Gastrocnemius medialis (tissue), 4 donors: ENCODE data around the gene HOXC6. TPM values are rescaled to one million over a fixed set of nuclear protein-coding genes. Genes with fewer than 3 reads are reported as not detected.

Experiments
- ATAC-seq, 2 donors: fragments of 150-250 bp; one replicate each; pipeline ENCODE4 v1.9.1; 2016
- DNase-seq, 2 donors: peaks; one replicate each; pipeline ENCODE4 v3.0.0-alpha.2; 2019
- H3K27ac ChIP-seq, 4 donors: fragments of 200-600 bp; sonication (generic); 1 replicate in 1 of 4; 2 replicates in 3 of 4; pipeline ENCODE4 v1.5.1; 2016 to 2018; ENCODE audit warnings: mild to moderate bottlenecking in 2 of 4, moderate library complexity in 1 of 4
- H3K27me3 ChIP-seq, 3 donors: fragments of 200-600 bp; sonication (generic) in 2 of 3; 1 replicate in 1 of 3; 2 replicates in 2 of 3; pipeline versions ENCODE4 v1.5.1 to v1.6.0; 2016 to 2019; ENCODE audit warnings: mild to moderate bottlenecking in 1 of 3, moderate library complexity in 1 of 3
- H3K36me3 ChIP-seq, 2 donors: fragments of 200-600 bp; sonication (generic) in 1 of 2; one replicate each; pipeline ENCODE4 v1.5.1; 2017 to 2018
- H3K4me1 ChIP-seq, 2 donors: fragments of 200-600 bp; sonication (generic) in 1 of 2; one replicate each; pipeline ENCODE4 v1.5.1; 2016 to 2017; ENCODE audit warnings: mild to moderate bottlenecking in 2 of 2
- H3K4me3 ChIP-seq, 4 donors: fragments of 200-600 bp; sonication (generic) in 3 of 4; 1 replicate in 1 of 4; 2 replicates in 3 of 4; pipeline ENCODE4 v1.5.1; 2016 to 2019; ENCODE audit warnings: mild to moderate bottlenecking in 2 of 4
- H3K9me3 ChIP-seq, 3 donors: fragments of 200-600 bp; sonication (generic) in 2 of 3; 1 replicate in 1 of 3; 2 replicates in 2 of 3; pipeline ENCODE4 v1.5.1; 2016 to 2019
- POLR2A ChIP-seq, 2 donors: fragments of 450-650 bp; IDR thresholded peaks; one replicate each; pipeline ENCODE4 v1.6.1; 2017; ENCODE audit warnings: antibody characterized with exemption in 2 of 2, mild to moderate bottlenecking in 2 of 2, moderate library complexity in 2 of 2
- in situ Hi-C, 4 donors: fragments of 200-750 bp; cut with MboI; loops; one replicate each; pipeline versions ENCODE4 v1.15.0 to v1.8.0; 2017; ENCODE audit warnings: low sequenced_read_pairs in 4 of 4
- intact Hi-C: fragments of 100-400 bp; cut with DNase I; formaldehyde crosslinking; loops from one replicate; pipeline ENCODE4 v1.15.1; 2023; ENCODE audit warnings: low total_unique reads
- total RNA-seq, 4 donors: library from RNA; depleted of rRNA; stranded (reverse); fragments of >200 nt; gene quantifications; one replicate each; pipeline versions ENCODE4 v1.1.0 to v1.2.3, GENCODE V29; 2016
- TF ChIP-seq, protein P1 (sequence below), 5 experiments: fragments of 450-650 bp in 3 of 5; fragments of 200-600 bp in 2 of 5; sonication (generic) in 2 of 5; IDR thresholded peaks in 4 of 5; conservative IDR thresholded peaks in 1 of 5; 1 replicate in 4 of 5; 2 replicates in 1 of 5; pipeline ENCODE4 v1.5.1; 2016 to 2019; ENCODE audit warnings: antibody characterized with exemption in 5 of 5, mild to moderate bottlenecking in 3 of 5, moderate library complexity in 3 of 5

Gene HOXC6
- total RNA-seq, 4 donors from 2014 or later = 1.0 to 4.7 (median 3.8) TPM

- Histone ChIP-seq H3K4me3 (no peak overlapping the region), H3K36me3 (no peaks in the 10 kb centered on the region), H3K27ac (no peak overlapping the region), H3K27me3 (no peaks in the 10 kb centered on the region), H3K4me1 (peaks cover 22 to 29% of the 10 kb centered on the region in 2 donors), H3K9me3 (no peaks in the 10 kb centered on the region)
- DNase-seq = no peak
- ATAC-seq = no peak
- in situ Hi-C loops = no loop called here
- intact Hi-C loops = no loop called here
- TF ChIP-seq, protein P1, sequence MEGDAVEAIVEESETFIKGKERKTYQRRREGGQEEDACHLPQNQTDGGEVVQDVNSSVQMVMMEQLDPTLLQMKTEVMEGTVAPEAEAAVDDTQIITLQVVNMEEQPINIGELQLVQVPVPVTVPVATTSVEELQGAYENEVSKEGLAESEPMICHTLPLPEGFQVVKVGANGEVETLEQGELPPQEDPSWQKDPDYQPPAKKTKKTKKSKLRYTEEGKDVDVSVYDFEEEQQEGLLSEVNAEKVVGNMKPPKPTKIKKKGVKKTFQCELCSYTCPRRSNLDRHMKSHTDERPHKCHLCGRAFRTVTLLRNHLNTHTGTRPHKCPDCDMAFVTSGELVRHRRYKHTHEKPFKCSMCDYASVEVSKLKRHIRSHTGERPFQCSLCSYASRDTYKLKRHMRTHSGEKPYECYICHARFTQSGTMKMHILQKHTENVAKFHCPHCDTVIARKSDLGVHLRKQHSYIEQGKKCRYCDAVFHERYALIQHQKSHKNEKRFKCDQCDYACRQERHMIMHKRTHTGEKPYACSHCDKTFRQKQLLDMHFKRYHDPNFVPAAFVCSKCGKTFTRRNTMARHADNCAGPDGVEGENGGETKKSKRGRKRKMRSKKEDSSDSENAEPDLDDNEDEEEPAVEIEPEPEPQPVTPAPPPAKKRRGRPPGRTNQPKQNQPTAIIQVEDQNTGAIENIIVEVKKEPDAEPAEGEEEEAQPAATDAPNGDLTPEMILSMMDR (IDR thresholded peaks at IDR 0.05 in 4 of 5, conservative IDR thresholded peaks at IDR 0.05 in 1 of 5) = no peak
- no peak for TF ChIP-seq POLR2A (IDR thresholded peaks at IDR 0.05)
These were observed 7.5 kb downstream of the HOXC6 start for GRCh38 chr12:54035568-54036264.

GRCh38 chr12:54036620-54037359 lies 8.6 kb downstream of the HOXC6 start:
- in situ Hi-C loops (no loop called here), intact Hi-C loops (no loop called here)
- no peaks in the 10 kb centered on the region for H3K27me3 ChIP-seq
- DNase-seq = no peak
- H3K9me3 ChIP-seq = no peaks in the 10 kb centered on the region
- H3K27ac ChIP-seq = peak overlapping the region in 1 of 4 donors; percentile 8
- no peaks in the 10 kb centered on the region for H3K36me3 ChIP-seq
- no peak overlapping the region for H3K4me3 ChIP-seq
- H3K4me1 ChIP-seq = peaks cover 19 to 29% of the 10 kb centered on the region in 2 donors
- TF ChIP-seq, protein P1 (IDR thresholded peaks at IDR 0.05 in 4 of 5, conservative IDR thresholded peaks at IDR 0.05 in 1 of 5) = no peak
- TF ChIP-seq POLR2A (IDR thresholded peaks at IDR 0.05) = no peak
- ATAC-seq = no peak

GRCh38 chr12:54037360-54038283 lies 9.4 kb downstream of the HOXC6 start:
- in situ Hi-C loops = no loop called here
- ATAC-seq (no peak), DNase-seq (no peak)
- Histone ChIP-seq H3K27me3 (no peaks in the 10 kb centered on the region), H3K27ac (peak overlapping the region in 3 of 4 donors; percentile 63 to 68 (median 67)), H3K36me3 (no peaks in the 10 kb centered on the region), H3K9me3 (no peaks in the 10 kb centered on the region), H3K4me3 (no peak overlapping the region), H3K4me1 (peaks cover 12 to 24% of the 10 kb centered on the region in 2 donors)
- no peak for TF ChIP-seq POLR2A (IDR thresholded peaks at IDR 0.05)
- TF ChIP-seq, protein P1 (IDR thresholded peaks at IDR 0.05 in 4 of 5, conservative IDR thresholded peaks at IDR 0.05 in 1 of 5) = no peak
- intact Hi-C loops = no loop called here

GRCh38 chr12:54038284-54038870 lies 10.1 kb downstream of the HOXC6 start:
- H3K36me3 ChIP-seq = no peaks in the 10 kb centered on the region
- no peaks in the 10 kb centered on the region for H3K27me3 ChIP-seq
- intact Hi-C loops (no loop called here), in situ Hi-C loops (no loop called here)
- H3K9me3 ChIP-seq = no peaks in the 10 kb centered on the region
- no peak overlapping the region for H3K4me3 ChIP-seq
- ATAC-seq = no peak
- no peak for DNase-seq
- TF ChIP-seq, protein P1 (IDR thresholded peaks at IDR 0.05 in 4 of 5, conservative IDR thresholded peaks at IDR 0.05 in 1 of 5) = no peak
- no peak for TF ChIP-seq POLR2A (IDR thresholded peaks at IDR 0.05)
- H3K27ac ChIP-seq = peak overlapping the region in 3 of 4 donors; percentile 63 to 68 (median 67)
- H3K4me1 ChIP-seq = peaks cover 16 to 28% of the 10 kb centered on the region in 2 donors
